Endothelial cell (in vitro differentiated cells): Measurements from ENCODE around the gene SRRM4. TPM values are rescaled to one million over a fixed set of nuclear protein-coding genes. Genes with fewer than 3 reads are reported as not detected.

Source experiments
- DNase-seq: peaks from one replicate; pipeline ENCODE4 v3.0.0; 2021; ENCODE audit warnings: low spot score
- H3K27ac Mint-ChIP-seq: one replicate; pipeline ENCODE4 v1.8.0; 2021; ENCODE audit warnings: mixed read lengths, inconsistent platforms; ENCODE audit not compliant: unreplicated experiment
- H3K27me3 Mint-ChIP-seq: one replicate; pipeline ENCODE4 v1.8.0; 2021; ENCODE audit warnings: mild to moderate bottlenecking, moderate library complexity, mixed read lengths, inconsistent platforms; ENCODE audit not compliant: unreplicated experiment
- H3K36me3 Mint-ChIP-seq: one replicate; pipeline ENCODE4 v1.8.0; 2021; ENCODE audit warnings: mild to moderate bottlenecking, low read depth, mixed read lengths, inconsistent platforms; ENCODE audit not compliant: unreplicated experiment
- H3K4me1 Mint-ChIP-seq: one replicate; pipeline ENCODE4 v1.8.0; 2021; ENCODE audit warnings: mild to moderate bottlenecking, mixed read lengths, inconsistent platforms; ENCODE audit not compliant: unreplicated experiment
- H3K4me3 Mint-ChIP-seq: one replicate; pipeline ENCODE4 v1.8.0; 2021; ENCODE audit warnings: mild to moderate bottlenecking, mixed read lengths, inconsistent platforms; ENCODE audit not compliant: unreplicated experiment
- H3K9me3 Mint-ChIP-seq: one replicate; pipeline ENCODE4 v1.8.0; 2021; ENCODE audit warnings: mixed read lengths, inconsistent platforms; ENCODE audit not compliant: unreplicated experiment
- CTCF ChIP-seq: fragments of 200-600 bp; sonication (generic); IDR thresholded peaks from one replicate; pipeline ENCODE4 v1.5.0; 2021; ENCODE audit warnings: antibody characterized with exemption; ENCODE audit not compliant: unreplicated experiment
- total RNA-seq: library from RNA; stranded (reverse); fragmentation: NEBNext Ultra II Directional; extraction: Animal tissue kit (Norgen Biotek cat#: 25700); gene quantifications from one replicate; pipeline ENCODE4 v1.2.1, GENCODE V29; 2021; ENCODE audit not compliant: unreplicated experiment

Gene SRRM4
- total RNA-seq, 1 donor from 2014 or later: 3.6 TPM

- H3K4me3 Mint-ChIP-seq: peak overlapping the region; percentile 90
- no peaks in the 10 kb centered on the region for H3K9me3 Mint-ChIP-seq
- DNase-seq: peak; percentile 82
- peaks cover 4% of the 10 kb centered on the region for H3K36me3 Mint-ChIP-seq
- peak overlapping the region; percentile 91 for H3K27ac Mint-ChIP-seq
- TF ChIP-seq CTCF: no peak
- H3K27me3 Mint-ChIP-seq: peaks cover 7% of the 10 kb centered on the region
- peaks cover 5% of the 10 kb centered on the region for H3K4me1 Mint-ChIP-seq
Measured at GRCh38 chr12:119153477-119154434, 172.4 kb downstream of the SRRM4 start.

GRCh38 chr12:119154435-119154818 is 173.1 kb downstream of the SRRM4 start:
- no peak for TF ChIP-seq CTCF
- peak; percentile 80 for DNase-seq
- no peaks in the 10 kb centered on the region for H3K9me3 Mint-ChIP-seq

GRCh38 chr12:119156401-119157044 is 175.2 kb downstream of the SRRM4 start:
- Mint-ChIP-seq H3K27ac (no peak overlapping the region), H3K4me3 (no peak overlapping the region), H3K9me3 (no peaks in the 10 kb centered on the region), H3K4me1 (peaks cover 5% of the 10 kb centered on the region), H3K36me3 (peaks cover 4% of the 10 kb centered on the region), H3K27me3 (peaks cover 9% of the 10 kb centered on the region)
- no peak for TF ChIP-seq CTCF
- DNase-seq: peak; percentile 17

More at GRCh38 chr12:119154435-119154818, 173.1 kb downstream of the SRRM4 start:
- Mint-ChIP-seq H3K27ac (no peak overlapping the region), H3K27me3 (peaks cover 7% of the 10 kb centered on the region), H3K4me3 (peak overlapping the region; percentile 90), H3K36me3 (peaks cover 4% of the 10 kb centered on the region), H3K4me1 (peaks cover 5% of the 10 kb centered on the region)

- Mint-ChIP-seq H3K4me3 (no peak overlapping the region), H3K27ac (no peak overlapping the region), H3K4me1 (peaks cover 5% of the 10 kb centered on the region), H3K9me3 (no peaks in the 10 kb centered on the region), H3K36me3 (peaks cover 4% of the 10 kb centered on the region), H3K27me3 (peaks cover 9% of the 10 kb centered on the region)
- TF ChIP-seq CTCF: no peak
- no peak for DNase-seq
Measured at GRCh38 chr12:119157528-119157927, 176.2 kb downstream of the SRRM4 start.
